HepG2 (cell line): ENCODE measurements around the gene IFI27. TPM values are rescaled to one million over a fixed set of nuclear protein-coding genes. Genes with fewer than 3 reads are reported as not detected.

Experiments
- ATAC-seq: fragments of 200-7000 bp; cut with Tn5 transposase; 3 replicates; pipeline ENCODE4 v1.9.1; 2020; ENCODE audit warnings: mild to moderate bottlenecking, moderate library complexity
- BruUV-seq: library from RNA; stranded (reverse); fragments of 400-500 nt; replicated peaks from 2 replicates; lab custom pipeline; 2021; lab: Mats Ljungman, UMichigan
- CTCF ChIA-PET: fragments of 300-600 bp; formaldehyde crosslinking; extraction: SDS; loops from one replicate; lab custom pipeline; 2021; ENCODE audit warnings: low total read pairs, inconsistent platforms, low intra/inter-chr PET ratio; lab: Yijun Ruan, JAX
- POLR2A ChIA-PET: fragments of 350-600 bp; sonication (Branson Sonifier 250); formaldehyde crosslinking; loops from one replicate; lab custom pipeline; 2020; ENCODE audit warnings: antibody characterized with exemption, inconsistent platforms; lab: Yijun Ruan, JAX
- DNase-seq: peaks from one replicate; pipeline ENCODE4 v3.0.0-alpha.2; 2015; ENCODE audit warnings: low spot score
- FAIRE-seq: peaks from 3 replicates; lab custom pipeline; 2011; peaks lifted over from hg19 to GRCh38; lab: Jason Lieb, UNC
- H2AFZ ChIP-seq: one replicate; pipeline ENCODE4 v1.6.1; 2011; ENCODE audit warnings: low read length, inconsistent platforms
- H3K27ac ChIP-seq: fragments of 300-600 bp; 3 replicates; pipeline ENCODE4 v1.8.0; 2011; ENCODE audit warnings: mixed run types, mild to moderate bottlenecking, mixed read lengths, low read length, inconsistent platforms; ENCODE audit not compliant: insufficient read depth; ENCODE audit errors: extremely low read length
- H3K27me3 ChIP-seq, 2 experiments: fragments of 200-600 bp in 1 of 2; 2 replicates in 1 of 2; 3 replicates in 1 of 2; pipeline versions ENCODE4 v1.6.0 to v1.8.0; 2011; ENCODE audit warnings: low read length in 2 of 2, mild to moderate bottlenecking in 2 of 2, moderate library complexity in 2 of 2, inconsistent platforms in 1 of 2; ENCODE audit not compliant: insufficient read depth in 2 of 2, control insufficient read depth in 1 of 2
- H3K36me3 ChIP-seq, 2 experiments: fragments of 200-600 bp in 1 of 2; replicated peaks in 1 of 2; 2 replicates in 1 of 2; 3 replicates in 1 of 2; pipeline versions ENCODE4 v1.5.1 to v1.8.0; 2011; ENCODE audit warnings: low read length in 2 of 2, inconsistent platforms in 1 of 2; ENCODE audit not compliant: insufficient read depth in 2 of 2, control insufficient read depth in 1 of 2
- H3K4me1 ChIP-seq: 2 replicates; pipeline ENCODE4 v1.5.1; 2012; ENCODE audit warnings: low read length, inconsistent platforms; ENCODE audit not compliant: insufficient read depth
- H3K4me2 ChIP-seq: 2 replicates; pipeline ENCODE4 v1.6.0; 2011; ENCODE audit warnings: low read depth, low read length, inconsistent platforms
- H3K4me3 ChIP-seq, 3 experiments: fragments of 200-600 bp in 1 of 3; sonication (generic), shearing (Covaris generic) in 1 of 3; replicated peaks in 1 of 3; 2 replicates each; pipeline ENCODE4 v1.5.1; 2011 to 2016; ENCODE audit warnings: low read length in 3 of 3, inconsistent platforms in 2 of 3, low read depth in 2 of 3, mild to moderate bottlenecking in 2 of 3, control low read depth in 1 of 3, mixed read lengths in 1 of 3; ENCODE audit not compliant: insufficient read depth in 1 of 3
- H3K79me2 ChIP-seq: one replicate; pipeline ENCODE4 v1.6.1; 2011; ENCODE audit warnings: low read length, inconsistent platforms; ENCODE audit not compliant: insufficient read depth
- H3K9ac ChIP-seq: 2 replicates; pipeline ENCODE4 v1.6.0; 2011; ENCODE audit warnings: mild to moderate bottlenecking, low read depth, low read length, inconsistent platforms; ENCODE audit not compliant: insufficient read depth
- H3K9me3 ChIP-seq: 2 replicates; pipeline ENCODE4 v1.5.1; 2012; ENCODE audit warnings: mild to moderate bottlenecking, low read length
- H4K20me1 ChIP-seq: 2 replicates; pipeline ENCODE4 v1.6.0; 2011; ENCODE audit warnings: inconsistent platforms, mild to moderate bottlenecking, low read length, moderate library complexity; ENCODE audit not compliant: insufficient read depth
- AGO2 ChIP-seq: fragments of 200-400 bp; formaldehyde crosslinking; optimal IDR thresholded peaks from 2 replicates; pipeline ENCODE3; 2017; ENCODE audit warnings: mild to moderate bottlenecking, low read depth, low read length, moderate library complexity
- ATAD3A ChIP-seq: sonication (generic); formaldehyde crosslinking; IDR thresholded peaks from 2 replicates; pipeline ENCODE4 v1.4.0; 2020; ENCODE audit warnings: missing genetic modification reagents
- CAMTA2 ChIP-seq: sonication (generic); formaldehyde crosslinking; IDR thresholded peaks from 2 replicates; pipeline ENCODE4 v1.4.0; 2020; ENCODE audit warnings: mild to moderate bottlenecking, missing genetic modification reagents, borderline replicate concordance
- CREM ChIP-seq, 2 experiments: sonication (generic) in 1 of 2; formaldehyde crosslinking in 1 of 2; IDR thresholded peaks; 2 replicates each; pipeline versions ENCODE4 v1.4.0 to v1.6.1; 2016 to 2020; ENCODE audit warnings: antibody characterized with exemption in 1 of 2, mild to moderate bottlenecking in 1 of 2, missing genetic modification reagents in 1 of 2
- DNMT3B ChIP-seq: conservative IDR thresholded peaks from 2 replicates; pipeline ENCODE4 v1.6.1; 2016; ENCODE audit warnings: missing biosample characterization, control low read depth
- FOXA3 ChIP-seq: IDR thresholded peaks from 2 replicates; pipeline ENCODE4 v1.6.1; 2016; ENCODE audit warnings: missing genetic modification reagents, missing compliant biosample characterization
- ISL2 ChIP-seq: sonication (generic); formaldehyde crosslinking; IDR thresholded peaks from 2 replicates; pipeline ENCODE4 v1.5.0; 2020; ENCODE audit warnings: missing genetic modification reagents
- KDM6A ChIP-seq: IDR thresholded peaks from 2 replicates; pipeline ENCODE4 v1.6.1; 2016; ENCODE audit warnings: low read depth
- NFIC ChIP-seq: IDR thresholded peaks from 2 replicates; pipeline ENCODE4 v1.6.1; 2012; ENCODE audit warnings: mild to moderate bottlenecking, low read length, inconsistent platforms
- NONO ChIP-seq, 2 experiments: fragments of 450-650 bp in 1 of 2; sonication (generic) in 1 of 2; formaldehyde crosslinking in 1 of 2; IDR thresholded peaks in 1 of 2; conservative IDR thresholded peaks in 1 of 2; 2 replicates each; pipeline versions ENCODE4 v1.6.1 to v1.8.0; 2017 to 2022; ENCODE audit warnings: mild to moderate bottlenecking in 1 of 2, missing genetic modification reagents in 1 of 2, moderate library complexity in 1 of 2
- RAD51 ChIP-seq: fragments of 450-650 bp; IDR thresholded peaks from 2 replicates; pipeline ENCODE4 v1.6.1; 2016; ENCODE audit warnings: borderline replicate concordance
- RFX5 ChIP-seq: IDR thresholded peaks from 2 replicates; pipeline ENCODE4 v1.6.1; 2011; ENCODE audit warnings: low read depth, low read length, improper control_type of control experiment
- TBP ChIP-seq: sonication (generic); formaldehyde crosslinking; IDR thresholded peaks from 2 replicates; pipeline ENCODE4 v1.5.0; 2020; ENCODE audit warnings: missing genetic modification reagents
- ZNF10 ChIP-seq: sonication (generic); formaldehyde crosslinking; IDR thresholded peaks from 2 replicates; pipeline ENCODE4 v1.4.0; 2020; ENCODE audit warnings: mild to moderate bottlenecking, low read depth, missing genetic modification reagents, borderline replicate concordance
- ZNF180 ChIP-seq: sonication (generic); formaldehyde crosslinking; IDR thresholded peaks from 2 replicates; pipeline ENCODE4 v1.4.0; 2020; ENCODE audit warnings: low read depth, missing genetic modification reagents, borderline replicate concordance
- ZNF564 ChIP-seq: sonication (generic); formaldehyde crosslinking; IDR thresholded peaks from 2 replicates; pipeline ENCODE4 v1.8.1; 2023; ENCODE audit warnings: mild to moderate bottlenecking, missing genetic modification reagents
- WGBS: methylation state at CpG from one replicate; pipeline ENCODE4 v1.1.6; 2017; ENCODE audit warnings: low lambda C conversion rate; 5-methylcytosine and 5-hydroxymethylcytosine counted together
- in situ Hi-C: cut with HindIII; loops from 2 replicates; pipeline ENCODE4 v1.10.0; 2017; ENCODE audit warnings: low pct_unique_long_range_greater_than_20kb; ENCODE audit not compliant: extremely low pct_ligation_motif_present
- intact Hi-C: fragments of 100-400 bp; cut with micrococcal nuclease; formaldehyde crosslinking; loops from one replicate; pipeline ENCODE4 v1.10.0; 2022; ENCODE audit not compliant: unreplicated experiment
- polyA plus RNA-seq, 8 experiments: library from polyadenylated mRNA; depleted of rRNA in 3 of 8; stranded (reverse) in 7 of 8; unstranded in 1 of 8; fragments of >200 nt; fragmentation: Illumina TruSeq in 4 of 8; extraction: Trizol in 4 of 8; gene quantifications; 2 replicates each; pipeline versions ENCODE4 v1.2.1 to v1.2.3, GENCODE V29; 2011 to 2016; ENCODE audit warnings: low read depth in 4 of 8, missing spikeins in 1 of 8, mixed read lengths in 1 of 8; ENCODE audit not compliant: insufficient read depth in 1 of 8
- total RNA-seq, 5 experiments: library from RNA; depleted of rRNA; stranded (reverse); fragments of >200 nt; fragmentation: Illumina TruSeq; extraction: Trizol; gene quantifications; 2 replicates each; pipeline ENCODE4 v1.2.3, GENCODE V29; 2016; ENCODE audit warnings: low read depth in 1 of 5
- TF ChIP-seq, protein P1 (sequence below): sonication (generic); formaldehyde crosslinking; IDR thresholded peaks from 2 replicates; pipeline ENCODE4 v1.9.0; 2021; ENCODE audit warnings: mild to moderate bottlenecking, missing genetic modification reagents
- TF ChIP-seq, protein P2 (sequence below): sonication (generic); formaldehyde crosslinking; conservative IDR thresholded peaks from 2 replicates; pipeline ENCODE4 v1.4.0; 2020; ENCODE audit warnings: missing genetic modification reagents
- TF ChIP-seq, protein P3 (sequence below): sonication (generic); formaldehyde crosslinking; IDR thresholded peaks from 2 replicates; pipeline ENCODE4 v1.5.0; 2020; ENCODE audit warnings: missing genetic modification reagents

Gene IFI27
- total and polyA plus RNA-seq, 2 of the 13 experiments (the other 11 are each of a cell fraction or from before 2014, with no cell fraction given): 1.2 to 1.7 TPM

DNA sequence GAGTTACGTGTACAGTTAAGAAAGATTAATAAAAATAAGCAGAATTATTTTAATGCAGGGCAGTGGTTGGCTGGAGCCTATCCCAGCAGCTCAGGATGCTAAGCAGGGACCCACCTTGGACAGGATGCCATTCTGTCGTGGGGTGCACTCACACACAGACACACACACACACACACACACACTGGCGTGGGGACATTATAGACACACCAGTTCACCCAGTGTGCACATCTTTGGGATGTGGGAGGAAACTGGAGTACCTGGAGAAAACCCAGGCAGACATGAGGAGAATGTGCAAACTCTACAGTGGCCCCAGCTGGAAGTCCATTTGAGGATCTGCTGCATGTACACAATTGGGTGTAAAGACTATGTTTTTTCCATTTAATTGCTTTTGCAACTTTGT, 31.7 kb downstream of the IFI27 start:
- Histone ChIP-seq H3K27me3 (peaks cover 2 to 25% of the 10 kb centered on the region in 2 experiments; a peak in 4 of 5 replicates), H2AFZ (no peak overlapping the region), H3K4me3 (no peak overlapping the region), H3K9me3 (no peaks in the 10 kb centered on the region), H3K4me1 (peaks cover 42% of the 10 kb centered on the region), H4K20me1 (no peaks in the 10 kb centered on the region), H3K79me2 (no peaks in the 10 kb centered on the region), H3K9ac (no peak overlapping the region), H3K27ac (no peak overlapping the region), H3K4me2 (no peak overlapping the region), H3K36me3 (no peaks in the 10 kb centered on the region)
- ATAC-seq: no peak
- ChIA-PET POLR2A (no interaction called here), CTCF (no interaction called here)
- in situ Hi-C loops (no loop called here), intact Hi-C loops (no loop called here)
- no TSS peak for BruUV-seq
- 13% methylated on average over 3 of the region's 3 CpGs for WGBS
- no peak for FAIRE-seq
- DNase-seq: no peak
- TF ChIP-seq, protein P1, sequence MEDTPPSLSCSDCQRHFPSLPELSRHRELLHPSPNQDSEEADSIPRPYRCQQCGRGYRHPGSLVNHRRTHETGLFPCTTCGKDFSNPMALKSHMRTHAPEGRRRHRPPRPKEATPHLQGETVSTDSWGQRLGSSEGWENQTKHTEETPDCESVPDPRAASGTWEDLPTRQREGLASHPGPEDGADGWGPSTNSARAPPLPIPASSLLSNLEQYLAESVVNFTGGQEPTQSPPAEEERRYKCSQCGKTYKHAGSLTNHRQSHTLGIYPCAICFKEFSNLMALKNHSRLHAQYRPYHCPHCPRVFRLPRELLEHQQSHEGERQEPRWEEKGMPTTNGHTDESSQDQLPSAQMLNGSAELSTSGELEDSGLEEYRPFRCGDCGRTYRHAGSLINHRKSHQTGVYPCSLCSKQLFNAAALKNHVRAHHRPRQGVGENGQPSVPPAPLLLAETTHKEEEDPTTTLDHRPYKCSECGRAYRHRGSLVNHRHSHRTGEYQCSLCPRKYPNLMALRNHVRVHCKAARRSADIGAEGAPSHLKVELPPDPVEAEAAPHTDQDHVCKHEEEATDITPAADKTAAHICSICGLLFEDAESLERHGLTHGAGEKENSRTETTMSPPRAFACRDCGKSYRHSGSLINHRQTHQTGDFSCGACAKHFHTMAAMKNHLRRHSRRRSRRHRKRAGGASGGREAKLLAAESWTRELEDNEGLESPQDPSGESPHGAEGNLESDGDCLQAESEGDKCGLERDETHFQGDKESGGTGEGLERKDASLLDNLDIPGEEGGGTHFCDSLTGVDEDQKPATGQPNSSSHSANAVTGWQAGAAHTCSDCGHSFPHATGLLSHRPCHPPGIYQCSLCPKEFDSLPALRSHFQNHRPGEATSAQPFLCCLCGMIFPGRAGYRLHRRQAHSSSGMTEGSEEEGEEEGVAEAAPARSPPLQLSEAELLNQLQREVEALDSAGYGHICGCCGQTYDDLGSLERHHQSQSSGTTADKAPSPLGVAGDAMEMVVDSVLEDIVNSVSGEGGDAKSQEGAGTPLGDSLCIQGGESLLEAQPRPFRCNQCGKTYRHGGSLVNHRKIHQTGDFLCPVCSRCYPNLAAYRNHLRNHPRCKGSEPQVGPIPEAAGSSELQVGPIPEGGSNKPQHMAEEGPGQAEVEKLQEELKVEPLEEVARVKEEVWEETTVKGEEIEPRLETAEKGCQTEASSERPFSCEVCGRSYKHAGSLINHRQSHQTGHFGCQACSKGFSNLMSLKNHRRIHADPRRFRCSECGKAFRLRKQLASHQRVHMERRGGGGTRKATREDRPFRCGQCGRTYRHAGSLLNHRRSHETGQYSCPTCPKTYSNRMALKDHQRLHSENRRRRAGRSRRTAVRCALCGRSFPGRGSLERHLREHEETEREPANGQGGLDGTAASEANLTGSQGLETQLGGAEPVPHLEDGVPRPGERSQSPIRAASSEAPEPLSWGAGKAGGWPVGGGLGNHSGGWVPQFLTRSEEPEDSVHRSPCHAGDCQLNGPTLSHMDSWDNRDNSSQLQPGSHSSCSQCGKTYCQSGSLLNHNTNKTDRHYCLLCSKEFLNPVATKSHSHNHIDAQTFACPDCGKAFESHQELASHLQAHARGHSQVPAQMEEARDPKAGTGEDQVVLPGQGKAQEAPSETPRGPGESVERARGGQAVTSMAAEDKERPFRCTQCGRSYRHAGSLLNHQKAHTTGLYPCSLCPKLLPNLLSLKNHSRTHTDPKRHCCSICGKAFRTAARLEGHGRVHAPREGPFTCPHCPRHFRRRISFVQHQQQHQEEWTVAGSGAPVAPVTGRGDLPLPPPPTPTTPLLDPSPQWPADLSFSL (CRISPR knock-in tag): no peak
- TF ChIP-seq KDM6A (CRISPR knock-in tag) (no peak), NFIC (no peak), ATAD3A (no peak), ZNF180 (CRISPR knock-in tag) (no peak), AGO2 (no peak), RFX5 (no peak), ZNF564 (no peak), DNMT3B (CRISPR knock-in tag) (no peak), RAD51 (no peak), ISL2 (no peak), CAMTA2 (CRISPR knock-in tag) (no peak), TBP (CRISPR knock-in tag) (no peak), FOXA3 (CRISPR knock-in tag) (no peak), ZNF10 (CRISPR knock-in tag) (no peak), NONO (IDR thresholded peaks at IDR 0.05) (no peak), NONO (CRISPR knock-in tag; conservative IDR thresholded peaks at IDR 0.05) (no peak), CREM (IDR thresholded peaks at IDR 0.05) (no peak), CREM (CRISPR knock-in tag; IDR thresholded peaks at IDR 0.05) (no peak)
- TF ChIP-seq, protein P2, sequence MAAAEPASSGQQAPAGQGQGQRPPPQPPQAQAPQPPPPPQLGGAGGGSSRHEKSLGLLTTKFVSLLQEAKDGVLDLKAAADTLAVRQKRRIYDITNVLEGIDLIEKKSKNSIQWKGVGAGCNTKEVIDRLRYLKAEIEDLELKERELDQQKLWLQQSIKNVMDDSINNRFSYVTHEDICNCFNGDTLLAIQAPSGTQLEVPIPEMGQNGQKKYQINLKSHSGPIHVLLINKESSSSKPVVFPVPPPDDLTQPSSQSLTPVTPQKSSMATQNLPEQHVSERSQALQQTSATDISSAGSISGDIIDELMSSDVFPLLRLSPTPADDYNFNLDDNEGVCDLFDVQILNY (CRISPR knock-in tag): no peak
- TF ChIP-seq, protein P3, sequence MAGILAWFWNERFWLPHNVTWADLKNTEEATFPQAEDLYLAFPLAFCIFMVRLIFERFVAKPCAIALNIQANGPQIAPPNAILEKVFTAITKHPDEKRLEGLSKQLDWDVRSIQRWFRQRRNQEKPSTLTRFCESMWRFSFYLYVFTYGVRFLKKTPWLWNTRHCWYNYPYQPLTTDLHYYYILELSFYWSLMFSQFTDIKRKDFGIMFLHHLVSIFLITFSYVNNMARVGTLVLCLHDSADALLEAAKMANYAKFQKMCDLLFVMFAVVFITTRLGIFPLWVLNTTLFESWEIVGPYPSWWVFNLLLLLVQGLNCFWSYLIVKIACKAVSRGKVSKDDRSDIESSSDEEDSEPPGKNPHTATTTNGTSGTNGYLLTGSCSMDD (CRISPR knock-in tag): no peak
